Esophagus squamous epithelium (tissue), 5 donors: Measurements from ENCODE around the gene HS3ST3B1. TPM values are rescaled to one million over a fixed set of nuclear protein-coding genes. Genes with fewer than 3 reads are reported as not detected.

Experiments
- DNase-seq: peaks from one replicate; lab custom pipeline; 2025; lab: John Stamatoyannopoulos, UW
- H3K27ac ChIP-seq, 4 donors: fragments of 200-600 bp; sonication (generic); one replicate each; pipeline ENCODE4 v1.5.1; 2016 to 2019; ENCODE audit warnings: mild to moderate bottlenecking in 1 of 4
- H3K27me3 ChIP-seq, 4 donors: fragments of 200-600 bp; sonication (generic); 1 replicate in 3 of 4; 2 replicates in 1 of 4; pipeline versions ENCODE4 v1.5.1 to v1.6.0; 2017 to 2021; ENCODE audit warnings: antibody characterized with exemption in 1 of 4
- H3K36me3 ChIP-seq, 3 donors: fragments of 200-600 bp; sonication (generic); one replicate each; pipeline ENCODE4 v1.5.1; 2016 to 2019
- H3K4me1 ChIP-seq, 3 donors: fragments of 200-600 bp; sonication (generic); one replicate each; pipeline ENCODE4 v1.5.1; 2017 to 2019
- H3K4me3 ChIP-seq, 4 donors: fragments of 200-600 bp; sonication (generic); 1 replicate in 3 of 4; 2 replicates in 1 of 4; pipeline ENCODE4 v1.5.1; 2016 to 2019; ENCODE audit warnings: mild to moderate bottlenecking in 2 of 4, moderate library complexity in 1 of 4
- H3K9me3 ChIP-seq, 3 donors: fragments of 200-600 bp; sonication (generic); one replicate each; pipeline ENCODE4 v1.5.1; 2016 to 2019
- CTCF ChIP-seq, 6 experiments: fragments of 450-650 bp in 4 of 6; fragments of 200-600 bp in 2 of 6; sonication (generic) in 2 of 6; IDR thresholded peaks; one replicate each; pipeline ENCODE4 v1.5.1; 2016 to 2019; ENCODE audit warnings: antibody characterized with exemption in 6 of 6, mild to moderate bottlenecking in 4 of 6, moderate library complexity in 4 of 6
- POLR2A ChIP-seq, 4 donors: fragments of 450-650 bp; IDR thresholded peaks; one replicate each; pipeline ENCODE4 v1.6.1; 2017; ENCODE audit warnings: antibody characterized with exemption in 4 of 4, mild to moderate bottlenecking in 4 of 4, moderate library complexity in 3 of 4
- WGBS, 2 donors: methylation state at CpG; one replicate each; pipeline ENCODE4 v1.1.5; 2018; 5-methylcytosine and 5-hydroxymethylcytosine counted together
- intact Hi-C: fragments of 100-400 bp; cut with DNase I; formaldehyde crosslinking; loops from one replicate; pipeline ENCODE4 v1.15.0; 2022
- total RNA-seq, 4 donors: library from RNA; depleted of rRNA; stranded (reverse); fragments of >200 nt; gene quantifications; one replicate each; pipeline ENCODE4 v1.1.0, GENCODE V29; 2016
- donor health status: DM: yes; HTN: yes; CAD: no.

Gene HS3ST3B1
- total RNA-seq, 4 donors from 2014 or later: 5.6 to 7.6 (median 6.4) TPM

- no peak for TF ChIP-seq POLR2A (IDR thresholded peaks at IDR 0.05)
- no peak for TF ChIP-seq CTCF (IDR thresholded peaks at IDR 0.05)
- peaks cover 0 to 6% (median 0%) of the 10 kb centered on the region in 3 donors for H3K4me1 ChIP-seq
Observed at GRCh38 chr17:14351493-14351892, 50.6 kb downstream of the HS3ST3B1 start.

GRCh38 chr17:14352136-14352535 lies 51.3 kb downstream of the HS3ST3B1 start:
- TF ChIP-seq CTCF (IDR thresholded peaks at IDR 0.05) (no peak), POLR2A (IDR thresholded peaks at IDR 0.05) (no peak)
- H3K27ac ChIP-seq: no peak overlapping the region
- DNase-seq: no peak
- intact Hi-C loops: no loop called here
- no peaks in the 10 kb centered on the region for H3K9me3 ChIP-seq
- H3K36me3 ChIP-seq: peaks cover 0 to under 1% (median 0%) of the 10 kb centered on the region in 3 donors
- H3K27me3 ChIP-seq: peaks cover 0 to 16% (median 0%) of the 10 kb centered on the region in 4 donors
- no peak overlapping the region for H3K4me3 ChIP-seq
- WGBS, 2 donors: 42 to 75% methylated on average over 2 of the region's 2 CpGs
- peaks cover 0 to 6% (median 0%) of the 10 kb centered on the region in 3 donors for H3K4me1 ChIP-seq

More at GRCh38 chr17:14351493-14351892, 50.6 kb downstream of the HS3ST3B1 start:
- Histone ChIP-seq H3K36me3 (peaks cover 0 to 7% (median 0%) of the 10 kb centered on the region in 3 donors), H3K9me3 (no peaks in the 10 kb centered on the region), H3K27ac (no peak overlapping the region), H3K27me3 (peaks cover 0 to 16% (median 0%) of the 10 kb centered on the region in 4 donors), H3K4me3 (no peak overlapping the region)
- intact Hi-C loops: no loop called here
- WGBS, 2 donors: 69 to 77% methylated on average over 3 of the region's 3 CpGs
- no peak for DNase-seq

- Histone ChIP-seq H3K27ac (peak overlapping the region in 1 of 4 donors; percentile 17), H3K4me1 (peaks cover 0 to 6% (median 0%) of the 10 kb centered on the region in 3 donors), H3K27me3 (peaks cover 0 to 16% (median 0%) of the 10 kb centered on the region in 4 donors), H3K4me3 (no peak overlapping the region), H3K9me3 (no peaks in the 10 kb centered on the region), H3K36me3 (no peaks in the 10 kb centered on the region)
- no peak for DNase-seq
- intact Hi-C loops: no loop called here
- 58 to 61% methylated on average over 5 of the region's 5 CpGs for WGBS, 2 donors
- TF ChIP-seq CTCF (IDR thresholded peaks at IDR 0.05): no peak
- TF ChIP-seq POLR2A (IDR thresholded peaks at IDR 0.05): no peak
Observed at GRCh38 chr17:14353861-14354474, 53.1 kb downstream of the HS3ST3B1 start.

- 88 to 100% methylated on average over 2 of the region's 2 CpGs for WGBS, 2 donors
- Histone ChIP-seq H3K4me1 (peaks cover 0 to 6% (median 0%) of the 10 kb centered on the region in 3 donors), H3K27me3 (peaks cover 0 to 16% (median 0%) of the 10 kb centered on the region in 4 donors), H3K36me3 (no peaks in the 10 kb centered on the region), H3K27ac (no peak overlapping the region), H3K4me3 (no peak overlapping the region), H3K9me3 (no peaks in the 10 kb centered on the region)
- DNase-seq: no peak
- no peak for TF ChIP-seq CTCF (IDR thresholded peaks at IDR 0.05)
- TF ChIP-seq POLR2A (IDR thresholded peaks at IDR 0.05): no peak
- intact Hi-C loops: no loop called here
Observed at GRCh38 chr17:14354807-14355206, 53.9 kb downstream of the HS3ST3B1 start.

GRCh38 chr17:14355556-14355955 lies 54.7 kb downstream of the HS3ST3B1 start:
- H3K36me3 ChIP-seq: no peaks in the 10 kb centered on the region
- H3K9me3 ChIP-seq: no peaks in the 10 kb centered on the region
- peaks cover 0 to 16% (median 0%) of the 10 kb centered on the region in 4 donors for H3K27me3 ChIP-seq
- H3K27ac ChIP-seq: no peak overlapping the region
- TF ChIP-seq CTCF (IDR thresholded peaks at IDR 0.05): no peak
- no peak for TF ChIP-seq POLR2A (IDR thresholded peaks at IDR 0.05)
- peaks cover 0 to 6% (median 0%) of the 10 kb centered on the region in 3 donors for H3K4me1 ChIP-seq
- intact Hi-C loops: no loop called here
- no peak overlapping the region for H3K4me3 ChIP-seq
- no peak for DNase-seq
